Colon (tissue), 2 donors: ENCODE data around the gene TSEN54.

Source experiments
- FAIRE-seq: peaks from 2 replicates; lab custom pipeline; 2012; peaks lifted over from hg19 to GRCh38; lab: Jason Lieb, UNC
- donor health status: control.
- donor health status: control.

TSEN54 gene

DNA sequence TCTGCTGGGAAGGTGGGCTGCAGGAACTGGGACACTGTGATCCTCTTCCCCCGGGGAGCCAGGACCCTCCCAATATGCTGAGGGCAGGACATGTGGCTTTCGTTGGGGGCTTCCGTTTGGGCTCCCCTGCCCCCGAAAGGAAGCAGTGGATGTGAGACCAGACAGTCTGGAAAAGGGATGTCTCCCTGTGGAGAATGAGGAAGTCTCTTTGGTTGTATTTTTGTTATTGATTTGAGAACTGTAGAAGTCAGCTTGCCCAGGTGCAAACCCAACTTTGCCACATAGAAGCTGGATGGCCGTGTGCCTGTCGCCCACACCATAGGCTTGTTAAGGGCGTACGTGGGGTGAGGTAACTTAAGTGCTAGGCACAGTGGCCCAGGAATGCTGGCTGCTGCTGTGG lies 27.9 kb downstream of the TSEN54 start:
- FAIRE-seq: no peak

GRCh38 chr17:75546181-75546580 lies 29.9 kb downstream of the TSEN54 start:
- no peak for FAIRE-seq

GRCh38 chr17:75547091-75547490 lies 30.8 kb downstream of the TSEN54 start:
- FAIRE-seq: no peak

DNA sequence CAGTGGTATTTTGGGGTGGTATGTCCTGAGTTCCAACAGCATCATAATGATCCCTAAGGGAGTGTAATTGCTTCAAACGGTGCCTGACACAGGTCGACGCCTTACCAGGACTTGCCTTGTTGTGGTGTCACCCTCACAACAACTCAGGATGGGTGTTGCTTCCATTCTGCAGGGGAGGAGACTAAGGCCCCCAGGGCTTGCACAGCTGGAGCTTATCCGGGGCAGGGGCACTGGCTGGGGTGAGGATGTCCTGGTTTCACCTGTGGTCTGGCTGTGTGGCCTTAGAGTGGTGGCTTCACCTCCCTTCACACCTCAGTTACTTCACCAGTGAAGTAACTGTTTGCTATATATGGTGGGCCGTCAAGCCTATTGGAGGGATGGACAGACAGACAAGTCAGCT lies 32.5 kb downstream of the TSEN54 start:
- no peak for FAIRE-seq

DNA sequence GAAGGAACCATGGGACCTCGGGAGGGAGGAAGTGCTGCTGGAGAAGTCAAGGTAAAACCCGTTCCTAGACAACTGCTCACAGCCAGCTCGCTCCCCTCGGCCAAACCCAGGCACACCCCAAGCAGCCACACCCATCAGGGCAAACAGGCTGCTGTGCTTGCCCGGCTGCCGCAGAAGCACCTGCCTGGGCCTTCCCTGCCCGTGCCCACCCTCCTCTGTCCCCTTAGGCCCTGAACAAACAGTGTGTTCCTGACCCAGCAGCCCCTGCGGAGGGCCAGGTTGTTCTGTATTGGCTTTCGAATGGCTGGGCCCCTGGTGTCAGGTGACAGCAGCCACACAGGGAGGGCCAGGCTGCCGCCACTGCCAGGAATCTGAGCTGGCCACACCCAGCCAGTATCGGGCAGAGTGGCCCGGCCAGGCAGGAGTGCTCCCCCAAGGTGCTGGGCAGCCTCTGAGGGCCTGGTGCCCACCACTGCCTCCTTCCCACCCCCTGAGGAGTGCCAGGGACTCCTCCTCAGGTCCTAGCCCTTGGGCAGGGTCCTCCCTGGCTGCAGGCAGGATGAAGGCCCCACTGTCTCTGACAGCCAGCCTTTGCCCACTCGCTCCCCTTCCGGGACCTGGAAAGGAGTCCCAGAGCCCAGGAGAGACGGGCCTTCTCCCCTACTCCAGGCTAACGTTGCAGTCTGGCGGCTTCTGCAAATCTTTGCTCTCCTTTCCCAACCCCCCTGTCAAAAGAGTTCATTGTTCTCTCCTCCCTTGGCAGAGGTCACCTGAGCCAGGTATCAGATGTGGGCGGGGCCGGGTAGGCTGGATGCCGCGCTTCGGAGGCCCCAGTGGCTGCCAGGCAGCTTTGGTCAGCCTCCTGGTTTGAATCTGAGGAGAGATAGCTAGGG lies 33.2 kb downstream of the TSEN54 start:
- no peak for FAIRE-seq

- FAIRE-seq: no peak
Measured at GRCh38 chr17:75550139-75550465, 33.8 kb downstream of the TSEN54 start.

DNA sequence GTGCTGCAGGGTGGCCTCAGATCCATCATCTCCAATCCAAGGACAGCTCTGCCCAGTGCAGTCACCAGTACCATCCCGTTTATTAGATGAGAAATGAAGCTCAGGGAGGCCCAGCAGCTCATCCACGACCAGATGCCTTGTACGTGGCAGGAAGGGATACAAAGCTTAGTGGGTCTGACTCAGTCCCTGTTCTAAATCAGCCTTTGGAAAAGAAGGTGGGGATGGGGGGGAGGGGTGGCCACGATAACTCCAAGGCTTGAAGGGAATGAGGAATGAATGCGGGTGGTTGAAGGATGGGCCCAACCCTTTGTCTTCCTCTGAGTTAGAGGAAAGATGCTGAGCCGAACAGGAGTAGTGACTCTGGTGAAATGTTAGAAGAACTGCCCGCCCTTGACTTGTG lies 34.9 kb downstream of the TSEN54 start:
- FAIRE-seq: no peak

GRCh38 chr17:75552425-75553294 lies 36.3 kb downstream of the TSEN54 start:
- no peak for FAIRE-seq

GRCh38 chr17:75553295-75554110 lies 37.2 kb downstream of the TSEN54 start:
- no peak for FAIRE-seq

DNA sequence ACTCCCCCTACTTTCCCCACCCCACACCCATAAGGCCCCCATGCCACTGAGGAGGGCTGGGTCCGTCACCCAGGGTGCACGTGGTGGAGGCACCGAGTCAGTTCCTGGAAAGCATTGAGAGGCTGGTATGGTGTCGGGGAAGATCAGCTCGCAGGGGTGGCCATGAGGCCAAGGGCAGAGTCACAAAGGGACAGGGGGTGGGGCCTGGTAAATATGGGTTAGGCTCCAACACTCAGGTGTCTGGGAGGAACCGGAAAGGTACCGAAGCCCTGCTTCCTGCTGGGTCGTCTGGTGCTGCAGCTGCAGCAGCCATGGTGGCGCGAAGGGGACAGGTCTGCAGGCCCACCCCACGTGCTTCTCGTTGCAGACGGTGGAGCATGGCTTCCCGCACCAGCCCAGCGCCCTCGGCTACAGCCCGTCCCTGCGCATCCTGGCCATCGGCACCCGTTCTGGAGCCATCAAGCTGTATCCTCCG lies 39.4 kb downstream of the TSEN54 start:
- no peak for FAIRE-seq

DNA sequence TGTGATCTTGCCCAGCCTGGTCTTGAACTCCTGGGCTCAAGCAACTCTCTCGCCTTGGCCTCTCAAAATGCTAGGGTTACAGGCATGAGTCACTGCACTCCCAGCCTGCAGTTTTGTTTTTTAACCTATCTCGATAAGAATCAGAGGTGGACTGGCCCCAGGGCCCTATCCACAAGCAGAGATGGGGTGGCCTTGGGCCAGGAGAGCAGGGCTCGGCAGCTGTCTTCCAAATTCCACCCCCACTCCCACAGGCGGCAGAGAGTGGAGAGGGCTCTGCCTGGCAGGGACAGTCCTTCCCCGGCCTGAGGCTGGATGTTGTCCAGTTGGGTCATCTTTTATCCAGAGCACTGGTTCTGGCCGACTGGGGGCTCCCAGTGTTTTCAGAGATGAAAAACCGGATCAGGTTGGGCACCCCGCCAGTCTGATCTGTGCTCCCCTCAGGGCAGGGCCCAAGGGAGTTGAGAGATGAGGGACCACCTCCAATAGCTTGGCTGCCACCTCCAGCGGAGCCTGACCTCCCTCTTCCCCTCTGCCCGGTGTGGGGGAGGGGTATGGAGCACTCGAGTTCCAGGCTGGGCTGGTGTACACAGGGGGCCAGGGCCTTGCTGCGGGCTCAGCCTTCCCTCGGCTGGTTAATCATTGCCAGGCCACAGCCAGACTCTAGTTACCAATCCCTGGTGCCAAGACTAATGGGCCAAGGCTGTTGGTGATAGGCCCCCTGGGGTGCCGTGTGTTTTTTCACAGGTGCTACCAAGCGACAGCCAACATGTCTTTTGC lies 40.9 kb downstream of the TSEN54 start:
- no peak for FAIRE-seq

DNA sequence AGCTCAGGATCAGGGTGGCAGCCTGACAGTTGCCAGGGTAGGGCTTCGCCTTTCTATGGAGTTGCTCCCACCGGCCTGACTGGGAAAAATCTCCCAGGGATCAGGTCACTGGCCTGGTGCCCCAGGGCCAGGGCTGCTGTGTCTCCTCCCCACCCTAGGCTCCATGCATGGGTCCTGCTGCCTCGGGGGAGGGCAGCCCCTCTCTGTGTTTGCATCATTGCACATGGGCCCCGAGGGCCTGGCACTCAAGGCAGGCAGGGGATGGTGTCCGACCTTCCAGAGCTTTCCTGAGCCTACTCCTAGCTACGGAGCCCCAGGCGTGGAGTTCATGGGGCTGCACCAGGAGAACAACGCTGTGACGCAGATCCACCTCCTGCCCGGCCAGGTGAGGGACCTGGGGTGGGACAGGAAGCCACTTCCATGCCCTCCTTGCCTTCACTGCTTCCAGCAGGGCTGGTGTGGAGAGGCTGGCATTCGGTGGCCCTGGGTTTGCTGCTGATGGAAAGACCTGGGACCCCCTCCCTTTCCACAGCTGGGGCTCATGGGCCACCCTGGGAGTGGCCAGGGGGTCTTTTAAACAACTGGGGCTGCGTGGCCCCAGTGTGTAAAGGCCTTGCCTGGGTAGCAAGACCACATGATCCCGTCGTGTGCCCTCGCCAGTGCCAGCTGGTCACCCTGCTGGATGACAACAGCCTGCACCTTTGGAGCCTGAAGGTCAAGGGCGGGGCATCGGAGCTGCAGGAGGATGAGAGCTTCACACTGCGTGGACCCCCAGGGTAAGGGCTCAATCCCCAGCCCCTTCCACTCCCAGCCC lies 41.7 kb downstream of the TSEN54 start:
- FAIRE-seq: no peak

GRCh38 chr17:75558666-75559530 lies 42.6 kb downstream of the TSEN54 start:
- no peak for FAIRE-seq

- no peak for FAIRE-seq
Measured at GRCh38 chr17:75559958-75560533, 43.7 kb downstream of the TSEN54 start.

DNA sequence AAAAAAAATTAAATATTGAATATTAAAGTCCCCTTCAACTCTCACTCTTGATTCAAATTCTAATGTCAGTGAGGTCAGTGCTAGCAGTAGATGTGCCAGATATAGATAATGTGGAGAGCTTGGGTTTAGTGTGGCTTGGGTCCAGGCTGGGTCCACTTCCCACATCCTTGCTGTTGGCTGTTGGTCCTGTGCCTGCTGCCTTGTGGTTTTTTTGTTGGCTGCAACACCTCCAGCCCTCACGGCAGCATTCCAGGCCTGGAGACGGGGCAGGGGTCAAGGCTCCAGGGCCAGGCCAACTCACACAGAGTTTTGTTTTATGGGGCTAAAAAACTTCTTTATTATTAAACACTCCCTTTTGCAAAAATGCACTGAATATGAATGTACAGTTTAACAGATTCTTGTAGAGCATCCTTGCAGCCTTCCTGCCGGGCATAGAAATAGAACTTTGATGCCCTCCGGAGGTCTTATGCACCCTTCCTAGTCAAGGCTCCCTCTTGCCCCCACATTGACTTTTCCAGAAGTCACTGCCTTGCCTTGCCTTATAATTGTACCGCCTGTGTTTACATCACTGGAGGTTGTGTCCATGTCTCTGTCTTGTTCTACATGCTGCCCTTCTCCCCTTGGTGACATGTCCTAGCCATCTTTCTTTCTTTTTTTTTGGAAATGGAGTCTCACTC lies 45.7 kb downstream of the TSEN54 start:
- no peak for FAIRE-seq

GRCh38 chr17:75563063-75563758 lies 46.9 kb downstream of the TSEN54 start:
- no peak for FAIRE-seq

DNA sequence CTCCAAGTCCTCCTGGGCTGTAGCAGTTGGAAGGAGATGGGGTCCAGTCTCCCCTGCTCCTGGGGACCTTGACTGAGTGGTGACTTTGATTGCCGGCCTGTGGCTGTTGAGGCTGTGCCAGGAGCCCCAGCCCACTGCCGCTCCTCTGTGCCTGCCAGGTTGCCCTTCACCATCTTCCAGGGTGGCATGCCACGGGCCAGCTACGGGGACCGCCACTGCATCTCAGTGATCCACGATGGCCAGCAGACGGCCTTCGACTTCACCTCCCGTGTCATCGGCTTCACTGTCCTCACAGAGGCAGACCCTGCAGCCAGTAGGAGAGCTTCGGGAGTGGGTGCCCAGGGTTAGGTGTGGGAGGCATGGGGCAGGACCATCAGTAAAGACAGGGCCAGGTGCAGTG lies 47.9 kb downstream of the TSEN54 start:
- no peak for FAIRE-seq

DNA sequence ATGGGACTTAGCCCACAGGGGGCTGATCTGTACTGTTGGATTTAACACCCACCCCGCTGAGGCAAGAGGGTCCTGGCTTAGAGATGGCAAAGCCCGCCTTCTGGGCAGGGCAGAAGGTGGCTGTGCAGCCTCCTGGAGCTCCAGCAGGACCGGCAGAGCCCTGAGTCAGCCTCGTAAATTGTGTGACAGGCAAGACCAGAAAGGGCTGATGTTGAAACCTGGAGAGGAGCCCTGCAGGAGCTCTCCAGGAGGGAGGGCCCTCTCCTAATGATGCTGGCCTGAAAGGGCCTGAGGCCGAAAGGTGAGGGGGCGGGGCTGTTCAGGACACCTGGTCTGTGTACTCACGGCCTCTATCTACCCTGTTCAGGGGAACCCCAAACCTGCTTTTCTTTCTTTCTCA lies 48.7 kb downstream of the TSEN54 start:
- FAIRE-seq: no peak
